ENCODE measurements around the gene MEGF6.

The MEGF6 gene

DNA sequence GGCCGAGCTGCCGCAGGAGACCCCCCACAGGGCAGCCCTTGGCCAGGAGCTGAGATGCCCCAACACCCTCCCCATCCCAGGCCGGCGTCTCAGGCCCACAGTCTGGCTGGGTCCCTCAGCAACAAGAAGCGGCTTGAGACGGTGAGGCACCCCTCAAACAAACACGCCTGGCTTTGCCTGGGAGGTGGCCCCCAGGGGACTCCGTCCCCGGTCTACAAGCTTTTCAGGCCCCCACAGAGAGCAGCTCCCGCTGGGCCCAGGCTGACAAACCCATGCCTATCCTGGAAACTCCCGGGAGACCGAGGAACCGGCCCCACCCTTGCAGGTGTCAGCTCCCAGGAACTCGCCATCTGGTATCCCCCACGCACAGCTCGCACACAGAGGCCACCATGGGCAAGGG lies 89.9 kb downstream of the MEGF6 start:
- DNase-seq (ENCODE audit: low spot score), result no peak

GRCh38 chr1:3520419-3521378 lies 90.6 kb downstream of the MEGF6 start:
- no peak for DNase-seq (ENCODE audit: low spot score)

- no peak for DNase-seq (ENCODE audit: low spot score)
These were observed 91.9 kb downstream of the MEGF6 start for GRCh38 chr1:3519301-3519885.

DNA sequence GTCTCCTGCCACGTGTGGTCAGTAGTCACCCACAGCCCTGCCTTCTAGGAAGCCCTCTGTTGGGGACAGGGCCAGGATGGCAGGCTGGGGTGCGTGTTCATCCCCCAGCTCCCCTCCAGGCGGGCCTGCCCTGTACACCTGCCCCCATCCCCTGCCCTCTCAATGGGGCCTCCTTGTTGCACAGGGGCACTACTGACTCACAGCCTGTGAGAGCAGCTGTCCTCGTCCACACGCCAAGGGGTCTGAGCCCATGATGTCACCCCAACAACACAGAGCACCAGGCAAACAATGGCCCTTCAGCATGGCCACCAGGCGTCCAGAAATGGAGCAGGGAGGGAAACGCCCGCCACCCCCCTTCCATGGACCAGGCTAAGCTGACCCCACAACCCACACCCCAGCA lies 92.6 kb downstream of the MEGF6 start:
- no peak for DNase-seq (ENCODE audit: low spot score)

GRCh38 chr1:3518256-3518655 lies 93.1 kb downstream of the MEGF6 start:
- no peak for DNase-seq (ENCODE audit: low spot score)

DNA sequence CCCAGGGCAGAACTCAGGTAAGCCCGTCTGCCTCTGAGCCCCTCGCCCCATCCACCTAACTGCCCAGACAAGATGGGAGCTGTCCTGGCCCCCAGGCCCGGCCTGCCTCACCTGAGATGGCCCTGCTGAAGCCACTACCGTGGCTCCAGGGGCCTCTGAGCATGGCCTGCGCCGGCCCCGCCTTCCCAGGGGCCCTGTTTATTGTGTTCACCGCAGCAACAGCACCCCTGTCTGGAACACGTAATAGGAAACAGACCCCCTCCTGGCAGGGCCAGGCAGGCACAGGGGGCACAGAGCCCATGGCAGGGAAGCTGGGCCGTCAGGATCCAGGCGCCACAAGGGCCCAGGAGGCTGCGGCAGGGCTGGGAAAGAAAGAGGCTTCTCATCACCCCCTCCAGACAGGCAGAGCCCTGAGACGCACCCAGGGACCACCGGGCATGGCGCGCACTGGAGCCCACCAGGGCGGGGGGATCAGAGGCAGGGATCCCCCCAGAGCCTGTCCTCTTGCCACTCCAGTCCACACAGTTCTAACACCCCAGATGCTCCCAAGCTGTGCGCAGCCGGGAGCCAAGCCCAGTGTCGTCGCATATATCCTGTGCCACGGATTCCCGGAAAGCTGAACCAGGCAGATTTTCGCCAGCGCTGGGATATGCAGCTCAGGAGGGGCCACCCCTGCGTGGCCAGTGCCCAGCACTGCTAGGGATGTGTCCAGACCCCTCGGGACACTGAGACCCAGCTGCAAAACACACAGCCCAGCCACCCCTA lies 94.2 kb downstream of the MEGF6 start:
- no peak for DNase-seq (ENCODE audit: low spot score)

- no peak for DNase-seq (ENCODE audit: low spot score)
These were observed 94.8 kb downstream of the MEGF6 start for GRCh38 chr1:3516481-3516869.

- peak; percentile 57 for DNase-seq (ENCODE audit: low spot score)
These were observed 95.4 kb downstream of the MEGF6 start for GRCh38 chr1:3515774-3516480.

DNA sequence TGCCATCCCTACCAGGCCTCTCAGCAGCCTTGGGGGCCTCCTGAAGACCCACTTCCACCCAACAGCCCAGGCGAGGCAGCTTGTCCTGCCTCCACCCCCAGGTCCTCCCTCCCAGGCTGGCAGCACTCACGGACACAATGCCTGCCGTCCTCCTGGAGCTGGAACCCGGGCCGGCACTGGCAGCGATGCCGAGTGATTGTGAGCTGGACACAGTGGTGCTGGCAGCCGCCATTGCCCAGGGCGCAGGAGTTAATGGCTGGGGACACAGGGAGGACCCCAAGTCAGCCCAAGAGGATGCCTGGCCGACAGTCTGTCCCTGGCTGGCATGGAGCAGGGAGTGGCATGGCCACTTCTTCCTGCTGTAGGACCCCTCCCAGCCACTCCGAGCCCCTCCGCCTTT lies 96.0 kb downstream of the MEGF6 start:
- DNase-seq (ENCODE audit: low spot score), result no peak

DNA sequence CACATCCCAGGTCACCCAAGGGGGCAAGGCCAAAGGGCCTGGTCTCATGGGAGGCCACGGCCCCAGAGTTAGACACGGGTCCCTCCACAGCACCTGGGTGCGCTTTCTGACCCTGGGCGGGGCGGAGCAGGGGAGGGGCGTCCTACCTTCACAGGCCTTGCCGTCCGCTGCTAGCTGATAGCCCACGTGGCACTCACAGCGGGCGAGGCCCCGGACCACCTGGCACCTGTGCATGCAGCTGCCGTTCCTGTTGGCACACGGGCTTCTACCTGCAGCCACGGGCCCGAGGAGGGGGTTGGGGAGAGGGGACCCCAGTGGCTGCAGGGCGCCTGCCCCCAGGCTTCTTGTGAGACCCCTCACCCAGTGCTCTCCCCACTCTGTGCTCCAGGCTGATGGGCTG lies 96.9 kb downstream of the MEGF6 start:
- DNase-seq (ENCODE audit: low spot score), result peak; percentile 19

DNA sequence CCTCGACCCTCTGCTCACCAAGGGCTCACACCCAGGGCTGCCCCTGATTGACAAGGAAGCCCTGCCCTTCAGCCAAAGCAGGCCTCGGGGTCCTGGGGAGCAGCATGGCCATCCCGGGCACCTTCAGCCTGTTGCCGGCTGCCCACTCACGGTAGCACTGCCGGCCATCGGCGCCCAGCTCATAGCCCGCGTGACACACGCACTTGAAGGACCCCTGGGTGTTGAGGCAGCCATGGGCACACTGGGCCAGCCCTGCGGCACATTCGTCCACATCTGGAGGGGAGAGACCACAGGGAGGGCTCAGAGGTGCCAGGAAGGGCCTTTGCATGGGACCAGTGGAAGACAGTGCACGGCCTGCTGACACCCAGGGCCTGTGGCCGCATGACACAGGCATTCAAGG lies 99.5 kb downstream of the MEGF6 start:
- DNase-seq (ENCODE audit: low spot score), result no peak

- no peak for DNase-seq (ENCODE audit: low spot score)
These were observed 100.0 kb downstream of the MEGF6 start for GRCh38 chr1:3511306-3511705.

GRCh38 chr1:3510956-3511250 lies 100.4 kb downstream of the MEGF6 start:
- DNase-seq (ENCODE audit: low spot score), result no peak

- no peak for DNase-seq (ENCODE audit: low spot score)
These were observed 101.0 kb downstream of the MEGF6 start for GRCh38 chr1:3510136-3510955.

- no peak for DNase-seq (ENCODE audit: low spot score)
These were observed 101.6 kb downstream of the MEGF6 start for GRCh38 chr1:3509721-3510120.

GRCh38 chr1:3508757-3509415 lies 102.4 kb downstream of the MEGF6 start:
- DNase-seq (ENCODE audit: low spot score), result no peak

GRCh38 chr1:3507636-3508275 lies 103.6 kb downstream of the MEGF6 start:
- DNase-seq (ENCODE audit: low spot score), result no peak

DNA sequence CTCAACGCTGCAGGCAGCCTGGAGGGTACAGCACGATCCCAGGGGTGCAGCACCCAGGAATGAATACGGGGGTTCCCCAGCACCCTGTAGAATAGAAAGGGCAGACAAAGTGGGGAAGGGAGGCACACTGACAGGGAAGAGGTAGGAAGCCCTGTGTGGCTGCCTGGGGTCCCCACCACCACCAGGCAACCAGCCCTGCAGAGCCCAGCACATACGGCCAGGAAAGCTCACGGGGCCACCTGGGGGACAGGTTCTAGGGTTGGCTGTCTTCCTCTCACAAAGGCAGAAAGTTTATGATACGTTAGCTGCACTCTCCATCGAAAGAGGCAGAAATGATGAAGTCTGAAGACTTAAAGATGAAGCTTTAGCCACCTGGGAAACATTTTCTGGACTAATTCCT lies 104.4 kb downstream of the MEGF6 start:
- DNase-seq (ENCODE audit: low spot score), result no peak

DNA sequence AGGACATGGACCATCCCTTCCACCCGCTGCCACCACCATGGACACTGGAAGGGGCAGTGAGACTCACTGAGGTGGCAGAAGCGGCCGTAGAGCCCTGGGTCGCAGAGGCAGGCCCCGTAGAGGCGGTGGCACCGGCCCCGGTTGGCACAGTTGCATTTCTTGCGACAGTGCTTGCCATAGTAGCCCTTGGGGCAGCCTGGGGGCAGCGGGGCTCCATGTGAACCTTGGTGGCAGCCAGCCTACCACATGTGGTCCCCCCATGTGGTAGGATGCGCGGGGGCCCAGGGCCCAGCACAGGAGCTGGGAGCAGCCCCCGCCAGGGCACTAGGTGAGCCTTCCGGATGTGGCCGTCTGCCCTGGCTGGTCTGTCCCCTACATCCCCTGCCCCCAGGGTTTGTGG lies 105.3 kb downstream of the MEGF6 start:
- DNase-seq (ENCODE audit: low spot score), result no peak

- no peak for DNase-seq (ENCODE audit: low spot score)
These were observed 106.1 kb downstream of the MEGF6 start for GRCh38 chr1:3505161-3505560.

DNA sequence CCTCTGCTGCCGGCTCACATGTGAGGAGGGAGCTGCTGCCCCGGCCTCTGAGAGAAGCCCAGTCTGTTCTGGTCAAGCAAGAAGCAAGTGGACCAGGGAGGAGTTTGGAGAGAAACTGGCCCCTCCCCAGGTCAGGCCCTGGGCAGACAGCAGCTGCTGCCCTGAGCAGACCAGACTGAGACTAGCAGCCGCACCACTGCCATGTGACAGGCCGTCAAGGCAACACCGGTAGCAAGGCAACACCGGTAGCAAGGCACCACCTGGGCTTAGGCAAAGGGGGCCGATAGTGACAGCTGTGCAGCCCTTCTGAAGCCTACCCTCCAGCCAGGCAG lies 106.5 kb downstream of the MEGF6 start:
- no peak for DNase-seq (ENCODE audit: low spot score)
